ENCODE data around the gene PRKN. TPM values are rescaled to one million over a fixed set of nuclear protein-coding genes. Genes with fewer than 3 reads are reported as not detected.
A peak's percentile ranks its signal among the peaks of the same experiment; 100 is the strongest.

The PRKN gene
- total and polyA plus RNA-seq, 9 of the 15 experiments (the other 6 are each of a cell fraction or from before 2014, with no cell fraction given): 0.03 to 0.96 (median 0.15) TPM; not detected in 2

GRCh38 chr6:162364488-162364887 is 363.1 kb downstream of the PRKN start:
- no peaks in the 10 kb centered on the region; the same call in 1 of the 2 replicates for H3K9me3 ChIP-seq (replicated peaks; ENCODE audit: control insufficient read depth, insufficient read depth, low read depth, low read length)
- FAIRE-seq (peak; percentile 61), DNase-seq (ENCODE audit: extremely low read depth in 1 of 4, low spot score in 3 of 4) (peak in 2 of 4 experiments; percentile 35 to 84), ATAC-seq (peak; percentile 81)
- CTCF ChIA-PET (ENCODE audit: low intra/inter-chr PET ratio): no interaction called here
- H2AFZ ChIP-seq (ENCODE audit: low read depth, low read length): peak overlapping the region; percentile 43; the same call in 1 of the 2 replicates
- no TSS peak for BruUV-seq (replicated peaks)
- peak overlapping the region; percentile 51; the same call in 1 of the 3 replicates for H3K27ac ChIP-seq (ENCODE audit: extremely low read depth, low read depth, low read length)
- no peak overlapping the region for H3K9ac ChIP-seq (ENCODE audit: insufficient read depth in 1 of 2, low read depth in 2 of 2, low read length in 2 of 2)
- no peaks in the 10 kb centered on the region; a peak in 1 of 5 replicates for H3K4me1 ChIP-seq (replicated peaks in 1 of 2; ENCODE audit: control insufficient read depth in 2 of 2, insufficient read depth in 2 of 2, low read length in 2 of 2)
- in situ Hi-C loops (cut with MboI) (no loop called here), intact Hi-C loops (cut with micrococcal nuclease) (no loop called here)
- no peaks in the 10 kb centered on the region for H3K27me3 ChIP-seq (ENCODE audit: control insufficient read depth in 2 of 2, insufficient read depth in 2 of 2, low read length in 2 of 2)
- H4K20me1 ChIP-seq (replicated peaks; ENCODE audit: control insufficient read depth, insufficient read depth, low read length): no peaks in the 10 kb centered on the region
- H3K79me2 ChIP-seq (ENCODE audit: control insufficient read depth, insufficient read depth, low read length): no peaks in the 10 kb centered on the region
- no peak overlapping the region for H3K4me2 ChIP-seq (ENCODE audit: insufficient read depth, low read length)
- WGBS (ENCODE audit: insufficient coverage, low coverage, missing lambda C conversion rate): 1% methylated on average over 4 of the region's 4 CpGs
- no peak overlapping the region for H3K4me3 ChIP-seq
- POLR2A ChIA-PET: no interaction called here
- H3K9me1 ChIP-seq (ENCODE audit: control insufficient read depth, insufficient read depth, low read length): no peaks in the 10 kb centered on the region
- no peaks in the 10 kb centered on the region for H3K36me3 ChIP-seq (ENCODE audit: control insufficient read depth, insufficient read depth, low read length)
- TF ChIP-seq LEF1 (IDR thresholded peaks at IDR 0.05) (peak; percentile 56), ZNF431 (CRISPR knock-in tag; IDR thresholded peaks at IDR 0.05) (peak; percentile 79), RFX7 (CRISPR knock-in tag; IDR thresholded peaks at IDR 0.05) (peak; percentile 58; the same call in 1 of the 2 replicates), TEAD1 (CRISPR knock-in tag; IDR thresholded peaks at IDR 0.05) (peak in 1 of 2 experiments; percentile 93; a peak in 2 of 4 replicates), TOE1 (IDR thresholded peaks at IDR 0.05; ENCODE audit: borderline replicate concordance) (no peak), TOE1 (CRISPR knock-in tag; IDR thresholded peaks at IDR 0.05; ENCODE audit: borderline replicate concordance, low read depth) (no peak), NFXL1 (CRISPR knock-in tag; IDR thresholded peaks at IDR 0.05) (peak; percentile 92; the same call in 1 of the 2 replicates), HNRNPUL1 (IDR thresholded peaks at IDR 0.05; ENCODE audit: low read length) (no peak), TAF7 (tag; IDR thresholded peaks at IDR 0.05) (peak; percentile 65), YBX1 (IDR thresholded peaks at IDR 0.05) (no peak), ZNF449 (CRISPR knock-in tag; IDR thresholded peaks at IDR 0.05) (peak; percentile 97), ZNF354B (CRISPR knock-in tag; IDR thresholded peaks at IDR 0.05) (0 out of 2 replicates have a peak, but pooled peaks have one; percentile 41)
- TF ChIP-seq, protein P1, sequence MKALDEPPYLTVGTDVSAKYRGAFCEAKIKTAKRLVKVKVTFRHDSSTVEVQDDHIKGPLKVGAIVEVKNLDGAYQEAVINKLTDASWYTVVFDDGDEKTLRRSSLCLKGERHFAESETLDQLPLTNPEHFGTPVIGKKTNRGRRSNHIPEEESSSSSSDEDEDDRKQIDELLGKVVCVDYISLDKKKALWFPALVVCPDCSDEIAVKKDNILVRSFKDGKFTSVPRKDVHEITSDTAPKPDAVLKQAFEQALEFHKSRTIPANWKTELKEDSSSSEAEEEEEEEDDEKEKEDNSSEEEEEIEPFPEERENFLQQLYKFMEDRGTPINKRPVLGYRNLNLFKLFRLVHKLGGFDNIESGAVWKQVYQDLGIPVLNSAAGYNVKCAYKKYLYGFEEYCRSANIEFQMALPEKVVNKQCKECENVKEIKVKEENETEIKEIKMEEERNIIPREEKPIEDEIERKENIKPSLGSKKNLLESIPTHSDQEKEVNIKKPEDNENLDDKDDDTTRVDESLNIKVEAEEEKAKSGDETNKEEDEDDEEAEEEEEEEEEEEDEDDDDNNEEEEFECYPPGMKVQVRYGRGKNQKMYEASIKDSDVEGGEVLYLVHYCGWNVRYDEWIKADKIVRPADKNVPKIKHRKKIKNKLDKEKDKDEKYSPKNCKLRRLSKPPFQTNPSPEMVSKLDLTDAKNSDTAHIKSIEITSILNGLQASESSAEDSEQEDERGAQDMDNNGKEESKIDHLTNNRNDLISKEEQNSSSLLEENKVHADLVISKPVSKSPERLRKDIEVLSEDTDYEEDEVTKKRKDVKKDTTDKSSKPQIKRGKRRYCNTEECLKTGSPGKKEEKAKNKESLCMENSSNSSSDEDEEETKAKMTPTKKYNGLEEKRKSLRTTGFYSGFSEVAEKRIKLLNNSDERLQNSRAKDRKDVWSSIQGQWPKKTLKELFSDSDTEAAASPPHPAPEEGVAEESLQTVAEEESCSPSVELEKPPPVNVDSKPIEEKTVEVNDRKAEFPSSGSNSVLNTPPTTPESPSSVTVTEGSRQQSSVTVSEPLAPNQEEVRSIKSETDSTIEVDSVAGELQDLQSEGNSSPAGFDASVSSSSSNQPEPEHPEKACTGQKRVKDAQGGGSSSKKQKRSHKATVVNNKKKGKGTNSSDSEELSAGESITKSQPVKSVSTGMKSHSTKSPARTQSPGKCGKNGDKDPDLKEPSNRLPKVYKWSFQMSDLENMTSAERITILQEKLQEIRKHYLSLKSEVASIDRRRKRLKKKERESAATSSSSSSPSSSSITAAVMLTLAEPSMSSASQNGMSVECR (CRISPR knock-in tag; IDR thresholded peaks at IDR 0.05): no peak
- TF ChIP-seq, protein P2, sequence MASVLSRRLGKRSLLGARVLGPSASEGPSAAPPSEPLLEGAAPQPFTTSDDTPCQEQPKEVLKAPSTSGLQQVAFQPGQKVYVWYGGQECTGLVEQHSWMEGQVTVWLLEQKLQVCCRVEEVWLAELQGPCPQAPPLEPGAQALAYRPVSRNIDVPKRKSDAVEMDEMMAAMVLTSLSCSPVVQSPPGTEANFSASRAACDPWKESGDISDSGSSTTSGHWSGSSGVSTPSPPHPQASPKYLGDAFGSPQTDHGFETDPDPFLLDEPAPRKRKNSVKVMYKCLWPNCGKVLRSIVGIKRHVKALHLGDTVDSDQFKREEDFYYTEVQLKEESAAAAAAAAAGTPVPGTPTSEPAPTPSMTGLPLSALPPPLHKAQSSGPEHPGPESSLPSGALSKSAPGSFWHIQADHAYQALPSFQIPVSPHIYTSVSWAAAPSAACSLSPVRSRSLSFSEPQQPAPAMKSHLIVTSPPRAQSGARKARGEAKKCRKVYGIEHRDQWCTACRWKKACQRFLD (CRISPR knock-in tag; IDR thresholded peaks at IDR 0.05): peak; percentile 90
- TF ChIP-seq, protein P3, sequence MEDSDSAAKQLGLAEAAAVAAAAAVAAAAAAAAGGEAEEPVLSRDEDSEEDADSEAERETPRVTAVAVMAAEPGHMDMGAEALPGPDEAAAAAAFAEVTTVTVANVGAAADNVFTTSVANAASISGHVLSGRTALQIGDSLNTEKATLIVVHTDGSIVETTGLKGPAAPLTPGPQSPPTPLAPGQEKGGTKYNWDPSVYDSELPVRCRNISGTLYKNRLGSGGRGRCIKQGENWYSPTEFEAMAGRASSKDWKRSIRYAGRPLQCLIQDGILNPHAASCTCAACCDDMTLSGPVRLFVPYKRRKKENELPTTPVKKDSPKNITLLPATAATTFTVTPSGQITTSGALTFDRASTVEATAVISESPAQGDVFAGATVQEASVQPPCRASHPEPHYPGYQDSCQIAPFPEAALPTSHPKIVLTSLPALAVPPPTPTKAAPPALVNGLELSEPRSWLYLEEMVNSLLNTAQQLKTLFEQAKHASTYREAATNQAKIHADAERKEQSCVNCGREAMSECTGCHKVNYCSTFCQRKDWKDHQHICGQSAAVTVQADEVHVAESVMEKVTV (CRISPR knock-in tag; IDR thresholded peaks at IDR 0.05): peak; percentile 8; the same call in 1 of the 2 replicates
